GM12878 (cell line): Measurements from ENCODE around the gene JCHAIN. TPM values are rescaled to one million over a fixed set of nuclear protein-coding genes. Genes with fewer than 3 reads are reported as not detected.

Experiments
- ATF7 ChIP-seq: fragments of 450-650 bp; IDR thresholded peaks from 2 replicates; pipeline ENCODE4 v1.6.1; 2016; ENCODE audit warnings: low read depth, mild to moderate bottlenecking
- BACH1 ChIP-seq: fragments of 450-650 bp; IDR thresholded peaks from 2 replicates; pipeline ENCODE4 v1.6.1; 2017; ENCODE audit warnings: mild to moderate bottlenecking, borderline replicate concordance
- BCL3 ChIP-seq: IDR thresholded peaks from 2 replicates; pipeline ENCODE4 v1.6.1; 2011; ENCODE audit warnings: borderline replicate concordance, low read depth, mild to moderate bottlenecking, moderate library complexity, low read length; ENCODE audit not compliant: insufficient read depth, poor library complexity, severe bottlenecking
- BMI1 ChIP-seq: fragments of 450-650 bp; IDR thresholded peaks from 2 replicates; pipeline ENCODE4 v1.6.1; 2016; ENCODE audit warnings: mild to moderate bottlenecking, moderate library complexity, borderline replicate concordance
- E2F4 ChIP-seq: IDR thresholded peaks from 2 replicates; pipeline ENCODE4 v1.6.1; 2012; ENCODE audit warnings: low read depth, low read length, improper control_type of control experiment
- GATAD2B ChIP-seq: fragments of 450-650 bp; conservative IDR thresholded peaks from 2 replicates; pipeline ENCODE4 v1.6.1; 2017; ENCODE audit warnings: low read depth, mild to moderate bottlenecking, moderate library complexity
- MEF2A ChIP-seq: IDR thresholded peaks from 2 replicates; pipeline ENCODE4 v1.6.1; 2011; ENCODE audit warnings: low read depth, mild to moderate bottlenecking, low read length, moderate library complexity; ENCODE audit not compliant: insufficient read depth
- MXI1 ChIP-seq: fragments of 150-350 bp; IDR thresholded peaks from 2 replicates; pipeline ENCODE4 v1.6.1; 2011; ENCODE audit warnings: low read depth, mild to moderate bottlenecking, inconsistent platforms, low read length, improper control_type of control experiment
- MYB ChIP-seq: fragments of 150-350 bp; IDR thresholded peaks from 2 replicates; pipeline ENCODE4 v1.6.1; 2014; ENCODE audit warnings: mild to moderate bottlenecking, low read depth, low read length, borderline replicate concordance
- POLR2AphosphoS2 ChIP-seq: IDR thresholded peaks from 2 replicates; pipeline ENCODE4 v1.6.1; 2011; ENCODE audit warnings: low read depth, mild to moderate bottlenecking, low read length, improper control_type of control experiment, moderate library complexity
- RAD21 ChIP-seq: IDR thresholded peaks from 2 replicates; pipeline ENCODE4 v1.6.1; 2011; ENCODE audit warnings: mild to moderate bottlenecking, low read depth, low read length, moderate library complexity; ENCODE audit not compliant: insufficient read depth
- RAD51 ChIP-seq: fragments of 450-650 bp; IDR thresholded peaks from 2 replicates; pipeline ENCODE4 v1.6.1; 2016; ENCODE audit warnings: moderate library complexity, mild to moderate bottlenecking, inconsistent platforms
- RELA ChIP-seq: fragments of 450-650 bp; IDR thresholded peaks from 2 replicates; pipeline ENCODE4 v1.8.0; 2014; ENCODE audit warnings: borderline replicate concordance; ENCODE audit not compliant: partially characterized antibody
- SIN3A ChIP-seq: IDR thresholded peaks from 2 replicates; pipeline ENCODE4 v1.6.1; 2012; ENCODE audit warnings: low read depth, low read length, improper control_type of control experiment
- SUPT20H ChIP-seq: IDR thresholded peaks from 2 replicates; pipeline ENCODE4 v1.6.1; 2011; ENCODE audit warnings: low read depth, mild to moderate bottlenecking, low read length, moderate library complexity, borderline replicate concordance; ENCODE audit not compliant: control insufficient read depth
- ZNF384 ChIP-seq: IDR thresholded peaks from 2 replicates; pipeline ENCODE4 v1.6.1; 2012; ENCODE audit warnings: low read depth, mild to moderate bottlenecking, low read length, improper control_type of control experiment, borderline replicate concordance
- polyA plus RNA-seq, 11 experiments: library from polyadenylated mRNA; depleted of rRNA in 4 of 11; unstranded in 6 of 11; stranded (reverse) in 5 of 11; fragments of >200 nt; fragmentation: Nextera tagmentation in 4 of 11; fragmentation: Illumina TruSeq in 1 of 11; extraction: Ambion mirVana in 4 of 11; extraction: Trizol in 1 of 11; gene quantifications; 1 replicate in 1 of 11; 2 replicates in 10 of 11; pipeline versions ENCODE4 v1.2.1 to v1.2.3, GENCODE V29; 2011 to 2016; ENCODE audit warnings: inconsistent platforms in 2 of 11, missing spikeins in 2 of 11, low read depth in 1 of 11
- total RNA-seq, 4 experiments: library from RNA; depleted of rRNA in 3 of 4; stranded (reverse); fragments of >200 nt in 3 of 4; fragmentation: Illumina TruSeq in 1 of 4; extraction: Trizol in 1 of 4; gene quantifications; 2 replicates each; pipeline versions ENCODE4 v1.2.1 to v1.2.3, GENCODE V29; 2013 to 2021
- TF ChIP-seq, protein P1 (sequence below): IDR thresholded peaks from 2 replicates; pipeline ENCODE4 v1.6.1; 2012; ENCODE audit warnings: low read depth, low read length, improper control_type of control experiment
- TF ChIP-seq, protein P2 (sequence below): fragments of 450-650 bp; IDR thresholded peaks from 2 replicates; pipeline ENCODE4 v1.6.1; 2017; ENCODE audit warnings: mild to moderate bottlenecking, moderate library complexity

Gene JCHAIN
- total and polyA plus RNA-seq, 10 of the 15 experiments (the other 5 are each of a cell fraction or from before 2014, with no cell fraction given), result 188 to 1,045 (median 486) TPM

GRCh38 chr4:70687821-70688794 lies 21.8 kb upstream of the JCHAIN start, which contains the start of gene UTP3 (continued):
- TF ChIP-seq SIN3A, result peak; percentile 51
- TF ChIP-seq, protein P1, sequence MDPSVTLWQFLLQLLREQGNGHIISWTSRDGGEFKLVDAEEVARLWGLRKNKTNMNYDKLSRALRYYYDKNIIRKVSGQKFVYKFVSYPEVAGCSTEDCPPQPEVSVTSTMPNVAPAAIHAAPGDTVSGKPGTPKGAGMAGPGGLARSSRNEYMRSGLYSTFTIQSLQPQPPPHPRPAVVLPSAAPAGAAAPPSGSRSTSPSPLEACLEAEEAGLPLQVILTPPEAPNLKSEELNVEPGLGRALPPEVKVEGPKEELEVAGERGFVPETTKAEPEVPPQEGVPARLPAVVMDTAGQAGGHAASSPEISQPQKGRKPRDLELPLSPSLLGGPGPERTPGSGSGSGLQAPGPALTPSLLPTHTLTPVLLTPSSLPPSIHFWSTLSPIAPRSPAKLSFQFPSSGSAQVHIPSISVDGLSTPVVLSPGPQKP, result peak; percentile 96
- peak; percentile 57 for TF ChIP-seq MEF2A
- TF ChIP-seq POLR2AphosphoS2, result peak; percentile 65; the same call in 1 of the 2 replicates
- TF ChIP-seq E2F4, result no peak
- no peak for TF ChIP-seq MYB
- TF ChIP-seq RELA, result peak; percentile 86
- no peak for TF ChIP-seq ZNF384
- no peak for TF ChIP-seq BACH1
- no peak for TF ChIP-seq SUPT20H
- TF ChIP-seq GATAD2B, result peak; percentile 74
- TF ChIP-seq RAD51, result peak; percentile 63; the same call in 1 of the 2 replicates
- peak; percentile 75 for TF ChIP-seq RAD21
- no peak for TF ChIP-seq BMI1
- TF ChIP-seq, protein P2, sequence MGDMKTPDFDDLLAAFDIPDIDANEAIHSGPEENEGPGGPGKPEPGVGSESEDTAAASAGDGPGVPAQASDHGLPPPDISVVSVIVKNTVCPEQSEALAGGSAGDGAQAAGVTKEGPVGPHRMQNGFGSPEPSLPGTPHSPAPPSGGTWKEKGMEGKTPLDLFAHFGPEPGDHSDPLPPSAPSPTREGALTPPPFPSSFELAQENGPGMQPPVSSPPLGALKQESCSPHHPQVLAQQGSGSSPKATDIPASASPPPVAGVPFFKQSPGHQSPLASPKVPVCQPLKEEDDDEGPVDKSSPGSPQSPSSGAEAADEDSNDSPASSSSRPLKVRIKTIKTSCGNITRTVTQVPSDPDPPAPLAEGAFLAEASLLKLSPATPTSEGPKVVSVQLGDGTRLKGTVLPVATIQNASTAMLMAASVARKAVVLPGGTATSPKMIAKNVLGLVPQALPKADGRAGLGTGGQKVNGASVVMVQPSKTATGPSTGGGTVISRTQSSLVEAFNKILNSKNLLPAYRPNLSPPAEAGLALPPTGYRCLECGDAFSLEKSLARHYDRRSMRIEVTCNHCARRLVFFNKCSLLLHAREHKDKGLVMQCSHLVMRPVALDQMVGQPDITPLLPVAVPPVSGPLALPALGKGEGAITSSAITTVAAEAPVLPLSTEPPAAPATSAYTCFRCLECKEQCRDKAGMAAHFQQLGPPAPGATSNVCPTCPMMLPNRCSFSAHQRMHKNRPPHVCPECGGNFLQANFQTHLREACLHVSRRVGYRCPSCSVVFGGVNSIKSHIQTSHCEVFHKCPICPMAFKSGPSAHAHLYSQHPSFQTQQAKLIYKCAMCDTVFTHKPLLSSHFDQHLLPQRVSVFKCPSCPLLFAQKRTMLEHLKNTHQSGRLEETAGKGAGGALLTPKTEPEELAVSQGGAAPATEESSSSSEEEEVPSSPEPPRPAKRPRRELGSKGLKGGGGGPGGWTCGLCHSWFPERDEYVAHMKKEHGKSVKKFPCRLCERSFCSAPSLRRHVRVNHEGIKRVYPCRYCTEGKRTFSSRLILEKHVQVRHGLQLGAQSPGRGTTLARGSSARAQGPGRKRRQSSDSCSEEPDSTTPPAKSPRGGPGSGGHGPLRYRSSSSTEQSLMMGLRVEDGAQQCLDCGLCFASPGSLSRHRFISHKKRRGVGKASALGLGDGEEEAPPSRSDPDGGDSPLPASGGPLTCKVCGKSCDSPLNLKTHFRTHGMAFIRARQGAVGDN, result peak; percentile 77
- peak; percentile 92 for TF ChIP-seq MXI1
- TF ChIP-seq BCL3, result no peak
- no peak; the same call in none of the 2 replicates for TF ChIP-seq ATF7
